ENCODE measurements around the gene ARF3.

GRCh38 chr12:48978291-48978740, 21.0 kb upstream of the ARF3 start, which contains the start of gene WNT1:
- no peak for TF ChIP-seq ZNF274 (IDR thresholded peaks at IDR 0.05; ENCODE audit: low read depth, low read length)
- TF ChIP-seq YY1 (IDR thresholded peaks at IDR 0.05; ENCODE audit: insufficient read depth, insufficient read length) = no peak

Data from NT2/D1 (cell line).